GM10266 (cell line): ENCODE results near the gene RAPGEF6.

Source experiments
- DNase-seq: peaks from one replicate; pipeline ENCODE4 v3.0.0; 2012; ENCODE audit errors: extremely low spot score
- TF ChIP-seq, protein P1 (sequence below): IDR thresholded peaks from 2 replicates; pipeline ENCODE4 v1.5.1; 2012; ENCODE audit warnings: mild to moderate bottlenecking, low read depth; ENCODE audit not compliant: control insufficient read depth, insufficient read depth; ENCODE audit errors: missing control alignments

RAPGEF6 gene

GRCh38 chr5:131431794-131432193 is 203.2 kb downstream of the RAPGEF6 start:
- DNase-seq: no peak
- TF ChIP-seq, protein P1, sequence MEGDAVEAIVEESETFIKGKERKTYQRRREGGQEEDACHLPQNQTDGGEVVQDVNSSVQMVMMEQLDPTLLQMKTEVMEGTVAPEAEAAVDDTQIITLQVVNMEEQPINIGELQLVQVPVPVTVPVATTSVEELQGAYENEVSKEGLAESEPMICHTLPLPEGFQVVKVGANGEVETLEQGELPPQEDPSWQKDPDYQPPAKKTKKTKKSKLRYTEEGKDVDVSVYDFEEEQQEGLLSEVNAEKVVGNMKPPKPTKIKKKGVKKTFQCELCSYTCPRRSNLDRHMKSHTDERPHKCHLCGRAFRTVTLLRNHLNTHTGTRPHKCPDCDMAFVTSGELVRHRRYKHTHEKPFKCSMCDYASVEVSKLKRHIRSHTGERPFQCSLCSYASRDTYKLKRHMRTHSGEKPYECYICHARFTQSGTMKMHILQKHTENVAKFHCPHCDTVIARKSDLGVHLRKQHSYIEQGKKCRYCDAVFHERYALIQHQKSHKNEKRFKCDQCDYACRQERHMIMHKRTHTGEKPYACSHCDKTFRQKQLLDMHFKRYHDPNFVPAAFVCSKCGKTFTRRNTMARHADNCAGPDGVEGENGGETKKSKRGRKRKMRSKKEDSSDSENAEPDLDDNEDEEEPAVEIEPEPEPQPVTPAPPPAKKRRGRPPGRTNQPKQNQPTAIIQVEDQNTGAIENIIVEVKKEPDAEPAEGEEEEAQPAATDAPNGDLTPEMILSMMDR: no peak

GRCh38 chr5:131430794-131431193 is 204.2 kb downstream of the RAPGEF6 start:
- no peak for DNase-seq
- TF ChIP-seq, protein P1: no peak

DNA sequence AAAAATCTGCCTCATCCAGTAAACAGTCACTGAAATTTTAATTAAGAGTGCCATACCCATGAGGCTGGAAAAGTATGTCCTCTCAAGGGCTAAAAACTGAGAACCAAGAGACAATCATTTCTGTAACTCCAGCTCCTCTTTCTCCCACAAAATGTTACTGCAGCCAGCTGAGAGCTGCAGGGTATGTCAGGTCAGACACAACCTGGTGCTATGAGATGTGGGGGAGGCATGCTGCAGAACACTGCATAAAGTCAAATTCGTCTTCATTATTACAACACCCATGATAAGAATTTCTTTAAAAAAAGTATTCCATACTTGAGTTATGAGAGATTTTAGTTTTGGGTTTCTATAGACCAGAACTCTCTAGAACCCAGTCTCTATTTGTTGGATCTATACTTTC is 209.0 kb downstream of the RAPGEF6 start:
- TF ChIP-seq, protein P1: no peak

DNA sequence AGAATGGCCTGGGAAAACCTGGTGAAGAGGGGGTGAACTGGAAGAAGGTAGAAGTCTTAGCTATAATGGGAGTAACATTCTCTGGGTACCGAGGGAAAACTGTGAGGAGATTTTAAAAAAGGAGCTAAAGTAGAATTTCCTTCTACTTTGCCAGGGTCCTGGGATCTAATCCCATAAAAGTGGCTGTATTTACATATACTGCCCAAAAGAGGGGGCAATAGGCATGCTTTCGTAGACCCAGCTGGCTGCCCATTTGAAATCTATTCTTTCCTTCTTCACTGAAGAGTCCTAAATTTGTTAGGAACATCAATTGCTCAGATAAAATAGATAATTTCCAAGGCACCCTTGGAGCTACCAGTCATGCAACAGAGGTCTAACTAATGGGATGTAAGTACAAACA is 212.0 kb downstream of the RAPGEF6 start:
- no peak for DNase-seq
- TF ChIP-seq, protein P1: peak; percentile 41

More for the DNA sequence above, 209.0 kb downstream of the RAPGEF6 start:
- no peak for DNase-seq

DNA sequence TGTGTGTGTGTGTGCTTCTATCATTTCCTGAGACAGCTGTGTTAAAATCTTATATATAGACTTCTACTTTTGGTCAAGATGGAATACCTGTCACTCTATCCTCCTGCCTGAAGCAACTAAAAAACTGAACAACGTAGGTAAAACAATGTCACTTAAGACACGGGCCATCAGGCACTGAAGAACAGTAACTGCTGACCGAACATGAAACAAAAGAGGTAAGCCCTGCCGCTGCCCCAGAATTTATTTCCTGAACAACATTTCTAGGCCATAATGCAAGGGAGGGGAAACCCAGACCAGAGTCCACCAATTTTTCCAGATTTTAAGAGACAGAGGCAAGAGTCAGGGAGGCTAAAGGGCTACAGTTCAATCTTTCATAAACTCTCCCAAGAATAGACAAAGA is 215.2 kb downstream of the RAPGEF6 start:
- no peak for DNase-seq
- TF ChIP-seq, protein P1: no peak

DNA sequence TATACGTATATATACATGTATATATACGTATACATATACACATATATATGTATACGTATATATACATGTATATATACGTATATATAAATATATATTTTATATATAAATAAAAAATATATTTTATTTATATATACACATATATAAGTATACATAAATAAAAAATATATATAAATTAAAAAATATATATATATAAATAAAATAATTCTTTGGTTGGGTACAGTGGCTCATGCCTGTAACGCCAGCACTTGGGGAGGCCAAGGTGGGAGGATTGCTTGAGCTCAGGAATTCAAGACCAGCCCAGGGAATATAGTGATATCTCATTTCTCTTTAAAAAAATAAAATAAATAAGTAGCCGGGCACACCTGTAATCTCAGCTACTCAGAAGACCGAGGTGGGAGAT is 216.2 kb downstream of the RAPGEF6 start:
- no peak for DNase-seq
- TF ChIP-seq, protein P1: no peak

GRCh38 chr5:131417240-131417869 is 217.7 kb downstream of the RAPGEF6 start:
- TF ChIP-seq, protein P1: peak; percentile 71
- DNase-seq: peak; percentile 44
